Measurements from ENCODE around the gene FCER2. TPM values are rescaled to one million over a fixed set of nuclear protein-coding genes. Genes with fewer than 3 reads are reported as not detected.

The FCER2 gene
- total RNA-seq, 1 donor from 2014 or later, result not detected

Other genes with a start within 250 kb of the FCER2 start
- gene PEX11G, start 213.1 kb downstream of the FCER2 start, total RNA-seq, result 0.42 and 0.98 TPM in 2 replicates
- gene ZNF358, start 186.0 kb downstream of the FCER2 start, total RNA-seq, result 5.3 and 5.9 TPM in 2 replicates
- gene MCOLN1, start 179.5 kb downstream of the FCER2 start, total RNA-seq, result 15.8 and 18.4 TPM in 2 replicates
- gene PNPLA6, start 166.4 kb downstream of the FCER2 start, total RNA-seq, result 143 and 148 TPM in 2 replicates
- 0.34 and 0.39 TPM in 2 replicates for gene CAMSAP3, start 106.3 kb downstream of the FCER2 start, total RNA-seq
- 46.1 and 47.0 TPM in 2 replicates for gene XAB2, start 72.6 kb downstream of the FCER2 start, total RNA-seq
- gene PET100, start 72.3 kb downstream of the FCER2 start, total RNA-seq, result 119 and 124 TPM in 2 replicates
- gene PCP2, start 68.4 kb downstream of the FCER2 start, total RNA-seq, result 1.7 and 1.9 TPM in 2 replicates
- 148 and 152 TPM in 2 replicates for gene STXBP2, start 65.0 kb downstream of the FCER2 start, total RNA-seq
- not detected in 2 replicates for gene RETN, start 33.1 kb downstream of the FCER2 start, total RNA-seq
- gene MCEMP1, start 25.0 kb downstream of the FCER2 start, total RNA-seq, result not detected in 2 replicates
- gene TRAPPC5, start 21.3 kb downstream of the FCER2 start, total RNA-seq, result 77.3 and 82.9 TPM in 2 replicates
- gene CLEC4G, start 30.0 kb upstream of the FCER2 start, total RNA-seq, result not detected in 2 replicates
- not detected in 2 replicates for gene CD209, start 45.4 kb upstream of the FCER2 start, total RNA-seq
- gene CLEC4M, start 61.1 kb upstream of the FCER2 start, total RNA-seq, result not detected in 2 replicates
- 9.1 and 9.6 TPM in 2 replicates for gene EVI5L, start 128.1 kb upstream of the FCER2 start, total RNA-seq
- gene PRR36, start 172.3 kb upstream of the FCER2 start, total RNA-seq, result 0.22 and 0.34 TPM in 2 replicates
- gene LRRC8E, start 186.4 kb upstream of the FCER2 start, total RNA-seq, result not detected in 2 replicates
- 45.6 and 48.7 TPM in 2 replicates for gene MAP2K7, start 201.7 kb upstream of the FCER2 start, total RNA-seq
- gene TGFBR3L, start 212.7 kb upstream of the FCER2 start, total RNA-seq, result 4.6 TPM in 2 replicates
- gene SNAPC2, start 218.2 kb upstream of the FCER2 start, total RNA-seq, result 22.5 and 28.5 TPM in 2 replicates
- not detected in 2 replicates for gene CTXN1, start 224.0 kb upstream of the FCER2 start, total RNA-seq
- 67.4 and 73.7 TPM in 2 replicates for gene TIMM44, start 241.5 kb upstream of the FCER2 start, total RNA-seq

All from T-helper 1 cell treated with Interleukin-12 subunit alpha and Interleukin-12 subunit beta and Interleukin-4 antibody, amounts not matched to agents 30 ng/mL and 1 ng/mL, for 36 hours (primary cell).